Parathyroid adenoma (tissue), 2 donors: ENCODE measurements around the gene URAD.

Experiments used
- H2AFZ ChIP-seq: fragments of 300-600 bp; sonication (generic); one replicate; pipeline ENCODE4 v1.7.0; 2017; ENCODE audit warnings: antibody characterized with exemption, mild to moderate bottlenecking
- H3K27ac ChIP-seq: fragments of 300-600 bp; sonication (generic); one replicate; pipeline ENCODE4 v1.7.0; 2017
- H3K27me3 ChIP-seq: fragments of 300-600 bp; sonication (generic); one replicate; pipeline ENCODE4 v1.7.0; 2017; ENCODE audit warnings: low read length; ENCODE audit not compliant: control insufficient read depth, insufficient read depth
- H3K36me3 ChIP-seq: fragments of 300-600 bp; sonication (generic); one replicate; pipeline ENCODE4 v1.7.0; 2017; ENCODE audit warnings: low read length; ENCODE audit not compliant: control insufficient read depth, insufficient read depth
- H3K4me1 ChIP-seq: fragments of 300-600 bp; sonication (generic); one replicate; pipeline ENCODE4 v1.7.0; 2017; ENCODE audit warnings: control low read depth
- H3K4me2 ChIP-seq: fragments of 300-600 bp; sonication (generic); one replicate; pipeline ENCODE4 v1.7.0; 2017; ENCODE audit warnings: low read length
- H3K4me3 ChIP-seq: fragments of 300-600 bp; sonication (generic); one replicate; pipeline ENCODE4 v1.7.0; 2017; ENCODE audit warnings: low read depth, low read length
- H3K79me2 ChIP-seq: fragments of 300-600 bp; sonication (generic); one replicate; pipeline ENCODE4 v1.7.0; 2017; ENCODE audit warnings: control low read depth
- H3K9ac ChIP-seq: fragments of 300-600 bp; sonication (generic); one replicate; pipeline ENCODE4 v1.7.0; 2017; ENCODE audit warnings: mild to moderate bottlenecking
- H3K9me3 ChIP-seq: fragments of 300-600 bp; sonication (generic); one replicate; pipeline ENCODE4 v1.7.0; 2017; ENCODE audit warnings: low read length; ENCODE audit not compliant: control insufficient read depth
- CTCF ChIP-seq: fragments of 300-600 bp; sonication (generic); IDR thresholded peaks from one replicate; pipeline ENCODE4 v1.7.0; 2017; ENCODE audit warnings: antibody characterized with exemption, mild to moderate bottlenecking
- donor health status: primary hyperparathyroidism.

The URAD gene

GRCh38 chr13:27956576-27957300 is 31.8 kb downstream of the URAD start:
- H2AFZ ChIP-seq: no peak overlapping the region
- H3K27me3 ChIP-seq: peaks cover 26% of the 10 kb centered on the region
- no peaks in the 10 kb centered on the region for H3K9me3 ChIP-seq
- H3K79me2 ChIP-seq: no peaks in the 10 kb centered on the region
- H3K9ac ChIP-seq: no peak overlapping the region
- no peak overlapping the region for H3K4me2 ChIP-seq
- H3K27ac ChIP-seq: no peak overlapping the region
- H3K36me3 ChIP-seq: no peaks in the 10 kb centered on the region
- H3K4me3 ChIP-seq: no peak overlapping the region
- no peak for TF ChIP-seq CTCF
- no peaks in the 10 kb centered on the region for H3K4me1 ChIP-seq

- H3K4me2 ChIP-seq: no peak overlapping the region
- peaks cover 15% of the 10 kb centered on the region for H3K27me3 ChIP-seq
- no peak for TF ChIP-seq CTCF
- H3K9ac ChIP-seq: no peak overlapping the region
- no peaks in the 10 kb centered on the region for H3K36me3 ChIP-seq
- no peak overlapping the region for H2AFZ ChIP-seq
- H3K27ac ChIP-seq: no peak overlapping the region
- no peaks in the 10 kb centered on the region for H3K9me3 ChIP-seq
- no peaks in the 10 kb centered on the region for H3K79me2 ChIP-seq
- no peaks in the 10 kb centered on the region for H3K4me1 ChIP-seq
- H3K4me3 ChIP-seq: no peak overlapping the region
Measured at GRCh38 chr13:27955014-27955591, 33.4 kb downstream of the URAD start.

GRCh38 chr13:27954406-27954851 is 34.1 kb downstream of the URAD start:
- H3K27me3 ChIP-seq: peaks cover 15% of the 10 kb centered on the region
- no peaks in the 10 kb centered on the region for H3K9me3 ChIP-seq
- H3K4me3 ChIP-seq: peak overlapping the region; percentile 45
- no peaks in the 10 kb centered on the region for H3K4me1 ChIP-seq
- H2AFZ ChIP-seq: no peak overlapping the region
- no peaks in the 10 kb centered on the region for H3K79me2 ChIP-seq
- H3K4me2 ChIP-seq: peak overlapping the region; percentile 76
- TF ChIP-seq CTCF: no peak
- H3K36me3 ChIP-seq: no peaks in the 10 kb centered on the region
- no peak overlapping the region for H3K9ac ChIP-seq
- H3K27ac ChIP-seq: no peak overlapping the region

GRCh38 chr13:27953676-27954405 is 34.7 kb downstream of the URAD start:
- no peak overlapping the region for H3K9ac ChIP-seq

More at GRCh38 chr13:27953676-27954405, 34.7 kb downstream of the URAD start:
- no peaks in the 10 kb centered on the region for H3K79me2 ChIP-seq
- TF ChIP-seq CTCF: peak; percentile 27
- H3K27ac ChIP-seq: no peak overlapping the region
- H3K4me2 ChIP-seq: peak overlapping the region; percentile 76
- no peaks in the 10 kb centered on the region for H3K4me1 ChIP-seq
- H3K36me3 ChIP-seq: no peaks in the 10 kb centered on the region
- peak overlapping the region; percentile 50 for H2AFZ ChIP-seq
- no peaks in the 10 kb centered on the region for H3K9me3 ChIP-seq
- H3K27me3 ChIP-seq: peaks cover 13% of the 10 kb centered on the region
- H3K4me3 ChIP-seq: peak overlapping the region; percentile 45
